ENCODE data around the gene KBTBD13. TPM values are rescaled to one million over a fixed set of nuclear protein-coding genes. Genes with fewer than 3 reads are reported as not detected.
"Not testable (repeated sequence)": the region's sequence is repeated elsewhere in the genome, so short reads cannot be mapped to it uniquely, and the experiment has no call there.

KBTBD13 gene
- total RNA-seq, 1 experiment from 2014 or later = not detected

GRCh38 chr15:65096481-65097385 lies 20.2 kb downstream of the KBTBD13 start:
- BruUV-seq (replicated peaks) = no TSS peak
- intact Hi-C loops (cut with micrococcal nuclease) = no loop called here
- Histone ChIP-seq H3K36me3 (ENCODE audit: low read depth, low read length) (no peaks in the 10 kb centered on the region; the same call in 1 of the 2 replicates), H3K4me3 (ENCODE audit: low read length) (no peak overlapping the region), H2AFZ (ENCODE audit: low read length) (no peak overlapping the region), H4K20me1 (ENCODE audit: low read length) (no peaks in the 10 kb centered on the region), H3K27me3 (ENCODE audit: low read length) (no peaks in the 10 kb centered on the region), H3K9me3 (ENCODE audit: low read length) (no peaks in the 10 kb centered on the region), H3F3A (ENCODE audit: low read length, unreplicated experiment) (no peaks in the 10 kb centered on the region), H3K4me1 (ENCODE audit: insufficient read depth, low read length) (no peaks in the 10 kb centered on the region), H3K4me2 (ENCODE audit: low read length) (no peak overlapping the region), H3K79me2 (ENCODE audit: low read length) (no peaks in the 10 kb centered on the region), H3K9me2 (replicated peaks; ENCODE audit: low read length) (no peaks in the 10 kb centered on the region), H3K9ac (ENCODE audit: low read length) (no peak overlapping the region), H3K27ac (ENCODE audit: low read length) (no peak overlapping the region)
- no peak for TF ChIP-seq EZH2 (IDR thresholded peaks at IDR 0.05; ENCODE audit: low read length, unreplicated experiment)
- no peak for TF ChIP-seq CTCF (conservative IDR thresholded peaks at IDR 0.05; ENCODE audit: low read depth, low read length)
- no peak for TF ChIP-seq EZH2phosphoT487 (IDR thresholded peaks at IDR 0.05; ENCODE audit: borderline replicate concordance, low read length)
- CTCF ChIA-PET = no interaction called here
- ATAC-seq (no peak), DNase-seq (no peak)
- POLR2A ChIA-PET (ENCODE audit: unreplicated experiment) = no interaction called here

- H3K79me2 ChIP-seq (ENCODE audit: low read length) = no peaks in the 10 kb centered on the region
- no peaks in the 10 kb centered on the region for H3K9me3 ChIP-seq (ENCODE audit: low read length)
- CTCF ChIA-PET = no interaction called here
- H3K4me1 ChIP-seq (ENCODE audit: insufficient read depth, low read length) = no peaks in the 10 kb centered on the region
- H3K9ac ChIP-seq (ENCODE audit: low read length) = no peak overlapping the region
- H3K9me2 ChIP-seq (replicated peaks; ENCODE audit: low read length) = no peaks in the 10 kb centered on the region
- DNase-seq (no peak), ATAC-seq (no peak)
- H3K27me3 ChIP-seq (ENCODE audit: low read length) = no peaks in the 10 kb centered on the region
- H3K4me2 ChIP-seq (ENCODE audit: low read length) = no peak overlapping the region
- TF ChIP-seq EZH2 (IDR thresholded peaks at IDR 0.05; ENCODE audit: low read length, unreplicated experiment) (no peak), CTCF (conservative IDR thresholded peaks at IDR 0.05; ENCODE audit: low read depth, low read length) (no peak), EZH2phosphoT487 (IDR thresholded peaks at IDR 0.05; ENCODE audit: borderline replicate concordance, low read length) (no peak)
- H3K27ac ChIP-seq (ENCODE audit: low read length) = no peak overlapping the region
- H3K4me3 ChIP-seq (ENCODE audit: low read length) = no peak overlapping the region
- intact Hi-C loops (cut with micrococcal nuclease) = no loop called here
- BruUV-seq (replicated peaks) = no TSS peak
- no peaks in the 10 kb centered on the region for H4K20me1 ChIP-seq (ENCODE audit: low read length)
- POLR2A ChIA-PET (ENCODE audit: unreplicated experiment) = no interaction called here
- no peak overlapping the region for H2AFZ ChIP-seq (ENCODE audit: low read length)
- H3F3A ChIP-seq (ENCODE audit: low read length, unreplicated experiment) = no peaks in the 10 kb centered on the region
- no peaks in the 10 kb centered on the region; the same call in 1 of the 2 replicates for H3K36me3 ChIP-seq (ENCODE audit: low read depth, low read length)
Measured at GRCh38 chr15:65097651-65098263, 21.2 kb downstream of the KBTBD13 start.

GRCh38 chr15:65099336-65099735 lies 22.8 kb downstream of the KBTBD13 start:
- Histone ChIP-seq H3F3A (ENCODE audit: low read length, unreplicated experiment) (no peaks in the 10 kb centered on the region), H3K4me2 (ENCODE audit: low read length) (no peak overlapping the region), H3K9me3 (ENCODE audit: low read length) (no peaks in the 10 kb centered on the region), H3K4me1 (ENCODE audit: insufficient read depth, low read length) (no peaks in the 10 kb centered on the region), H2AFZ (ENCODE audit: low read length) (no peak overlapping the region), H3K27me3 (ENCODE audit: low read length) (no peaks in the 10 kb centered on the region), H3K27ac (ENCODE audit: low read length) (no peak overlapping the region), H3K36me3 (ENCODE audit: low read depth, low read length) (no peaks in the 10 kb centered on the region; the same call in 1 of the 2 replicates), H3K4me3 (ENCODE audit: low read length) (no peak overlapping the region), H3K9me2 (replicated peaks; ENCODE audit: low read length) (no peaks in the 10 kb centered on the region), H4K20me1 (ENCODE audit: low read length) (no peaks in the 10 kb centered on the region), H3K79me2 (ENCODE audit: low read length) (no peaks in the 10 kb centered on the region), H3K9ac (ENCODE audit: low read length) (no peak overlapping the region)
- TF ChIP-seq EZH2 (IDR thresholded peaks at IDR 0.05; ENCODE audit: low read length, unreplicated experiment) = no peak
- no peak for TF ChIP-seq EZH2phosphoT487 (IDR thresholded peaks at IDR 0.05; ENCODE audit: borderline replicate concordance, low read length)
- no peak for TF ChIP-seq CTCF (conservative IDR thresholded peaks at IDR 0.05; ENCODE audit: low read depth, low read length)
- intact Hi-C loops (cut with micrococcal nuclease) = no loop called here
- ChIA-PET CTCF (no interaction called here), POLR2A (ENCODE audit: unreplicated experiment) (no interaction called here)
- BruUV-seq (replicated peaks) = no TSS peak
- ATAC-seq (no peak), DNase-seq (no peak)

- H3K4me2 ChIP-seq (ENCODE audit: low read length); H4K20me1 ChIP-seq (ENCODE audit: low read length); H3K9ac ChIP-seq (ENCODE audit: low read length); H3K27me3 ChIP-seq (ENCODE audit: low read length); ATAC-seq; H3K4me1 ChIP-seq (ENCODE audit: insufficient read depth, low read length); H2AFZ ChIP-seq (ENCODE audit: low read length); POLR2A ChIA-PET (ENCODE audit: unreplicated experiment); H3K27ac ChIP-seq (ENCODE audit: low read length); H3K9me2 ChIP-seq (replicated peaks; ENCODE audit: low read length); H3F3A ChIP-seq (ENCODE audit: low read length, unreplicated experiment); H3K36me3 ChIP-seq (ENCODE audit: low read depth, low read length); intact Hi-C loops (cut with micrococcal nuclease); H3K79me2 ChIP-seq (ENCODE audit: low read length); CTCF ChIA-PET; DNase-seq; H3K4me3 ChIP-seq (ENCODE audit: low read length); H3K9me3 ChIP-seq (ENCODE audit: low read length); BruUV-seq (replicated peaks): not testable (repeated sequence)
Measured at GRCh38 chr15:65099801-65100200, 23.3 kb downstream of the KBTBD13 start.
